Measurements from ENCODE around the gene CD180. TPM values are rescaled to one million over a fixed set of nuclear protein-coding genes. Genes with fewer than 3 reads are reported as not detected.

The CD180 gene
- total and polyA plus RNA-seq, 2 donors (not counting 1 experiment from before 2014, with no cell fraction given), result 0.28 TPM; not detected in 1

DNA sequence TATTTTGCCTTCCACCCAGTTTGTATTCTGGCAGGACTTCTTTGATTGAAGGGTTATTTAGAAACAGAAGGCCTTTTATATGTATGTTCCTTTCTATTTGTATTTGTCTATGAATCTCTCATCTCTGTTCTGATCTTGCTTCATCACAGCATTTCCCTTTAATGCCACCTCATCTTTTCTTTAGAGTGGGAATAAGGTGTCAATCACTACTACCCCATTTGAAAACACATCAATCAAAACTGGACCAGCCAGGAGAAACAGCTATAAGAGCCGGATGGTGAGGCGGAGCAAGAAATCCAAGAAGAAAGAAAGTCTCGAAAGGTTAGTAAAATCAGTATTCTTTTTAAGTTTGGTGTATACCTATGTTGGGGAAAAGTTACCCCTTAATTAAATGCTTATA lies 36.3 kb downstream of the CD180 start:
- no peak for DNase-seq (ENCODE audit: low read depth in 2 of 2)
- TF ChIP-seq EZH2 (IDR thresholded peaks at IDR 0.05; ENCODE audit: low read length, missing control alignments), result no peak
- TF ChIP-seq, protein P1, sequence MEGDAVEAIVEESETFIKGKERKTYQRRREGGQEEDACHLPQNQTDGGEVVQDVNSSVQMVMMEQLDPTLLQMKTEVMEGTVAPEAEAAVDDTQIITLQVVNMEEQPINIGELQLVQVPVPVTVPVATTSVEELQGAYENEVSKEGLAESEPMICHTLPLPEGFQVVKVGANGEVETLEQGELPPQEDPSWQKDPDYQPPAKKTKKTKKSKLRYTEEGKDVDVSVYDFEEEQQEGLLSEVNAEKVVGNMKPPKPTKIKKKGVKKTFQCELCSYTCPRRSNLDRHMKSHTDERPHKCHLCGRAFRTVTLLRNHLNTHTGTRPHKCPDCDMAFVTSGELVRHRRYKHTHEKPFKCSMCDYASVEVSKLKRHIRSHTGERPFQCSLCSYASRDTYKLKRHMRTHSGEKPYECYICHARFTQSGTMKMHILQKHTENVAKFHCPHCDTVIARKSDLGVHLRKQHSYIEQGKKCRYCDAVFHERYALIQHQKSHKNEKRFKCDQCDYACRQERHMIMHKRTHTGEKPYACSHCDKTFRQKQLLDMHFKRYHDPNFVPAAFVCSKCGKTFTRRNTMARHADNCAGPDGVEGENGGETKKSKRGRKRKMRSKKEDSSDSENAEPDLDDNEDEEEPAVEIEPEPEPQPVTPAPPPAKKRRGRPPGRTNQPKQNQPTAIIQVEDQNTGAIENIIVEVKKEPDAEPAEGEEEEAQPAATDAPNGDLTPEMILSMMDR (conservative IDR thresholded peaks at IDR 0.05 in 1 of 2, IDR thresholded peaks at IDR 0.05 in 1 of 2; ENCODE audit: low read depth in 1 of 2, low read length in 2 of 2), result no peak
- H3K9me3 ChIP-seq (ENCODE audit: control insufficient read depth, insufficient read depth, low read depth, low read length), result no peaks in the 10 kb centered on the region
- no peaks in the 10 kb centered on the region for H4K20me1 ChIP-seq (ENCODE audit: control insufficient read depth, extremely low read depth, insufficient read depth, low read length)
- H3K27me3 ChIP-seq (ENCODE audit: control insufficient read depth, insufficient read depth, low read length), result no peaks in the 10 kb centered on the region
- no peaks in the 10 kb centered on the region for H3K4me1 ChIP-seq (ENCODE audit: control insufficient read depth, extremely low read depth, insufficient read depth, low read length)
- H3K9ac ChIP-seq (ENCODE audit: insufficient read depth, low read length), result no peak overlapping the region
- no peak overlapping the region for H3K4me3 ChIP-seq (replicated peaks in 1 of 4; ENCODE audit: control extremely low read depth in 1 of 4, insufficient read depth in 1 of 4, low read depth in 3 of 4, low read length in 4 of 4)
- peaks cover 8% of the 10 kb centered on the region for H3K36me3 ChIP-seq (ENCODE audit: control insufficient read depth, insufficient read depth, low read length)
- no peak overlapping the region for H3K27ac ChIP-seq (ENCODE audit: insufficient read depth, low read length)
- no peaks in the 10 kb centered on the region for H3K79me2 ChIP-seq (ENCODE audit: control insufficient read depth, insufficient read depth, low read length)
- H2AFZ ChIP-seq (ENCODE audit: low read length), result no peak overlapping the region
- no peak overlapping the region for H3K4me2 ChIP-seq (ENCODE audit: extremely low read depth, insufficient read depth, low read length)

DNA sequence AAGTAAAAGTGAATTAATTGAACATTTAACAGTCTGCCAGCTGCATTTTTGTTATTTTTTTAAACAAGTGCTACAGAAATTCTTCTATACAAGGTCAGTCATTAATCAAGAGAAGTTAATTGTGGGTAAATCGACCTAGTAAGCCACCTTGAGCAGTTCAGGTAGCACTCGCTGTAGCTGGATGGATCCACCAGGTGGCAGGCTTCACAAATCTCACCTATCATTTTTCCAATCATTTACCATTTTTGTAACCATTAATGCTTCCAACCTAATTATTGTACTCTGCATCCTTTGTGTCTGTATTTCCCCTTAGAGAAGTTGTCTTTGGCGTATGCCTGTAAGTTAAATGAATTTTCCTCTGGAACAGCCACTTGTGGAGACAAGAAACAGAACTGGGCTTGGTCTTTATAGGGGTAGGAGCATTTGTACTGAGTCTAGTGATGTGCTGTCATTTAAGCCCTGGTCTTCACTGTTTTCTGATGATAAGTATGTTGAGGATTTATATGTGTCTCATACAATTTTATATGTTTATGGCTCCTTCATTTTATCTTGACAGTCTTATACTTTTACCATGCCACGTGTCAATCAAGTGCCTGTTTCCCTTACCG lies 39.5 kb downstream of the CD180 start:
- H3K4me3 ChIP-seq (replicated peaks in 1 of 4; ENCODE audit: control extremely low read depth in 1 of 4, insufficient read depth in 1 of 4, low read depth in 3 of 4, low read length in 4 of 4), result no peak overlapping the region
- no peaks in the 10 kb centered on the region for H3K79me2 ChIP-seq (ENCODE audit: control insufficient read depth, insufficient read depth, low read length)
- no peaks in the 10 kb centered on the region for H4K20me1 ChIP-seq (ENCODE audit: control insufficient read depth, extremely low read depth, insufficient read depth, low read length)
- peak; percentile 11 to 41 for DNase-seq (ENCODE audit: low read depth in 2 of 2)
- no peak for TF ChIP-seq EZH2 (IDR thresholded peaks at IDR 0.05; ENCODE audit: low read length, missing control alignments)
- TF ChIP-seq, protein P1 (conservative IDR thresholded peaks at IDR 0.05 in 1 of 2, IDR thresholded peaks at IDR 0.05 in 1 of 2; ENCODE audit: low read depth in 1 of 2, low read length in 2 of 2), result peak; percentile 74 to 83
- H3K9me3 ChIP-seq (ENCODE audit: control insufficient read depth, insufficient read depth, low read depth, low read length), result no peaks in the 10 kb centered on the region
- H3K27me3 ChIP-seq (ENCODE audit: control insufficient read depth, insufficient read depth, low read length), result no peaks in the 10 kb centered on the region
- H3K9ac ChIP-seq (ENCODE audit: insufficient read depth, low read length), result no peak overlapping the region
- no peak overlapping the region for H3K4me2 ChIP-seq (ENCODE audit: extremely low read depth, insufficient read depth, low read length)
- H3K4me1 ChIP-seq (ENCODE audit: control insufficient read depth, extremely low read depth, insufficient read depth, low read length), result no peaks in the 10 kb centered on the region
- H2AFZ ChIP-seq (ENCODE audit: low read length), result no peak overlapping the region
- H3K27ac ChIP-seq (ENCODE audit: insufficient read depth, low read length), result no peak overlapping the region
- H3K36me3 ChIP-seq (ENCODE audit: control insufficient read depth, insufficient read depth, low read length), result no peaks in the 10 kb centered on the region

DNA sequence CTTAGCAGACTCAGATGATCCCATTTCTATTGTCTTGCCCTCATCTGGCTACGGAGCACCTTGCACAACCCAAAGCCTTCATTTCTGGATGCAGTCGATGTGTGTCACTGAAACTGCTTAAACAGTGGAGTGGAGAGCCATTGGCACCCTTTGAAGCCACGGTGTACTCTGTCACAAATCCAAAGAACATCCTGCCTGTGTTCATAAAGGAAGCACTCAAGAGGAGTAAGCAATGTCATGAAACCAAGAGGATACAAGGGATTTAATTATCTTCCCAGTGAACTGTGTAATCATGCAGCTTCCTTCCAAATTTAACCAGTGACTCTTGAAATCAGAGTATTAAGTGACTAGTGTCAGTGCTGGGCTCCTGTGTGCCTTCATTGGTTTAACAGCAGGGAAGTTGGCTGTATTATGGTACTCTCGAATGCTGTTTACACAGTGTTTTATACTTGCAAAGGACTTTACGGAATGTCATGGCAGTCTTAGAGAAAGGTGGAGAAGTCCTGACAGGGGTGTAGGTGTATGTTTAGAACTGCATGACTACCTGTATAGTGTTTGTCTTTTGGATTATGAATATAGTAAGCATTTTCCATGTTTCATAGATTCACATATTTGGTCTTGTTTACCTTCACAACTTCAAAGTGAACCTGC lies 41.9 kb downstream of the CD180 start:
- H3K79me2 ChIP-seq (ENCODE audit: control insufficient read depth, insufficient read depth, low read length), result no peaks in the 10 kb centered on the region
- H3K4me3 ChIP-seq (replicated peaks in 1 of 4; ENCODE audit: control extremely low read depth in 1 of 4, insufficient read depth in 1 of 4, low read depth in 3 of 4, low read length in 4 of 4), result no peak overlapping the region
- H3K27ac ChIP-seq (ENCODE audit: insufficient read depth, low read length), result no peak overlapping the region
- no peaks in the 10 kb centered on the region for H3K36me3 ChIP-seq (ENCODE audit: control insufficient read depth, insufficient read depth, low read length)
- DNase-seq (ENCODE audit: low read depth in 2 of 2), result no peak
- H3K27me3 ChIP-seq (ENCODE audit: control insufficient read depth, insufficient read depth, low read length), result no peaks in the 10 kb centered on the region
- H3K9ac ChIP-seq (ENCODE audit: insufficient read depth, low read length), result no peak overlapping the region
- no peaks in the 10 kb centered on the region for H3K4me1 ChIP-seq (ENCODE audit: control insufficient read depth, extremely low read depth, insufficient read depth, low read length)
- TF ChIP-seq, protein P1 (conservative IDR thresholded peaks at IDR 0.05 in 1 of 2, IDR thresholded peaks at IDR 0.05 in 1 of 2; ENCODE audit: low read depth in 1 of 2, low read length in 2 of 2), result no peak
- no peak for TF ChIP-seq EZH2 (IDR thresholded peaks at IDR 0.05; ENCODE audit: low read length, missing control alignments)
- no peak overlapping the region for H2AFZ ChIP-seq (ENCODE audit: low read length)
- H4K20me1 ChIP-seq (ENCODE audit: control insufficient read depth, extremely low read depth, insufficient read depth, low read length), result no peaks in the 10 kb centered on the region
- no peak overlapping the region for H3K4me2 ChIP-seq (ENCODE audit: extremely low read depth, insufficient read depth, low read length)
- no peaks in the 10 kb centered on the region for H3K9me3 ChIP-seq (ENCODE audit: control insufficient read depth, insufficient read depth, low read depth, low read length)
